GM12873 (cell line): ENCODE data around the gene MC3R.

Experiments used
- CTCF ChIP-seq: IDR thresholded peaks from 2 replicates; pipeline ENCODE4 v1.5.1; 2012; ENCODE audit warnings: low read depth, mild to moderate bottlenecking, moderate library complexity, low read length, control low read depth; ENCODE audit not compliant: insufficient read depth; ENCODE audit errors: missing control alignments

The MC3R gene

GRCh38 chr20:56223352-56223751 is 25.2 kb upstream of the MC3R start:
- no peak for TF ChIP-seq CTCF

- no peak for TF ChIP-seq CTCF
Observed at GRCh38 chr20:56228021-56228420, 20.5 kb upstream of the MC3R start.

- TF ChIP-seq CTCF: no peak
Observed at GRCh38 chr20:56229812-56230211, 18.7 kb upstream of the MC3R start.

GRCh38 chr20:56234110-56234509 is 14.4 kb upstream of the MC3R start:
- TF ChIP-seq CTCF: no peak

GRCh38 chr20:56237335-56237734 is 11.2 kb upstream of the MC3R start:
- TF ChIP-seq CTCF: no peak

- no peak for TF ChIP-seq CTCF
Observed at GRCh38 chr20:56244259-56244658, 4.3 kb upstream of the MC3R start.

GRCh38 chr20:56245761-56246160 is 2.8 kb upstream of the MC3R start:
- TF ChIP-seq CTCF: no peak
